Sciatic nerve (tissue), 2 donors: ENCODE measurements around the gene ITGB2. TPM values are rescaled to one million over a fixed set of nuclear protein-coding genes. Genes with fewer than 3 reads are reported as not detected.
A peak's percentile ranks its signal among the peaks of the same experiment; 100 is the strongest.

ENCODE experiments used
- ATAC-seq: fragments of 200-7000 bp; cut with Tn5 transposase; one replicate; pipeline ENCODE4 v1.9.1; 2020; ENCODE audit warnings: mild to moderate bottlenecking, moderate library complexity
- DNase-seq: peaks from one replicate; pipeline ENCODE4 v3.0.0-alpha.2; 2020; ENCODE audit warnings: low spot score
- intact Hi-C: fragments of 100-400 bp; cut with DNase I; formaldehyde crosslinking; loops from one replicate; pipeline ENCODE4 v1.14.2; 2022
- total RNA-seq: library from RNA; stranded (reverse); fragmentation: NEBNext Ultra II Directional; extraction: Animal tissue kit (Norgen Biotek cat#: 25700); gene quantifications from one replicate; pipeline ENCODE4 v1.2.1, GENCODE V29; 2021
- donor health status: DM: no; HTN: no; CAD: no.
- donor health status: DM: no; HTN: no; CAD: no.

Gene ITGB2
- total RNA-seq, 1 donor from 2014 or later = 56.7 TPM

DNA sequence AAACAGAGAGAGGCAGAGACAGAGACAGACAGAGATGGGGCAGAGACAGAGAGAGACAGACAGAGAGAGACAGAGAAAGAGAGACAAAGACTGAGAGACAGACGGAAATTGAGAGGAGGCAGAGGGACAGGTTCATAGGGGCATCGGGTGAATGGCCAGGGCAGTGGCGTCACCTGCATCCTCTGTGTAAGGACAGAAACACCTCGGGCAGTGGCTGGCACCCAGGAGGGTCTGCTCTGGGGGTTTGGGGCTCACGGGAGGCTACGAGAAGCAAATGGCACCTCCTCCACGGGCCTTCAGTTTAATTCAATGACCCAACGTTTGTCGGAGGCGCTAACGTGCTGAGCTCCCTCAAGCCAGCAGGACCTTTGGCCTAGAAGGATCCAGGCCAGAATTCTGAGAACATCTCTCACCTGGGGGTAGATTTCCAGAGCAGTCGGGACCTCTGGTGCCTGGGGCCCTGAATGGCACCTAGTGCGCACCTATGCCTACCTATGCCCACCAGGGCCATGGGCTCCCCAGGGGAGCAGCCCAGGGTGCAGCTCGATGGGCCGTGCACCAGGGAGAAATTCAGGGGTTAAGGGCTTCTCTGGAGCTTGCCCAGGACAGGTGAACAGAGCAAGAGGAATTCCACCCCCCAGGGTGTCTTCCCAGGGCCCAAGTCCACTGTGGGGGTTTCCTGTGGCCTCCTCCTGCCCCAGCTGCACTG is 26.6 kb downstream of the ITGB2 start:
- ATAC-seq (no peak), DNase-seq (no peak)
- intact Hi-C loops = no loop called here

DNA sequence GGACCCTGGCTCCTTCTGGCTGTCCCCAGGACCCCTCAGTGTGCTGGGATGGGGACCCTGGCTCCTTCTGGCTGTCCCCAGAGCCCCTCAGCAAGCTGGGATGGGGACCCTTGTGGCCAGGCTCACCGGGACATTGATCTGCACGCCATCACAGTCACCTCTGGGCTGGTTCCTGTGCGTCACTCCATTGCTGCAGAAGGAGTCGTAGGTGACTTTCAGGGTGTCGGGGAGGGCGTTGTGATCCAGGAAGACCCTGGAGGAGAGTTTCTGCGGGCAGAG is 27.5 kb downstream of the ITGB2 start:
- no peak for ATAC-seq
- intact Hi-C loops = no loop called here
- no peak for DNase-seq

DNA sequence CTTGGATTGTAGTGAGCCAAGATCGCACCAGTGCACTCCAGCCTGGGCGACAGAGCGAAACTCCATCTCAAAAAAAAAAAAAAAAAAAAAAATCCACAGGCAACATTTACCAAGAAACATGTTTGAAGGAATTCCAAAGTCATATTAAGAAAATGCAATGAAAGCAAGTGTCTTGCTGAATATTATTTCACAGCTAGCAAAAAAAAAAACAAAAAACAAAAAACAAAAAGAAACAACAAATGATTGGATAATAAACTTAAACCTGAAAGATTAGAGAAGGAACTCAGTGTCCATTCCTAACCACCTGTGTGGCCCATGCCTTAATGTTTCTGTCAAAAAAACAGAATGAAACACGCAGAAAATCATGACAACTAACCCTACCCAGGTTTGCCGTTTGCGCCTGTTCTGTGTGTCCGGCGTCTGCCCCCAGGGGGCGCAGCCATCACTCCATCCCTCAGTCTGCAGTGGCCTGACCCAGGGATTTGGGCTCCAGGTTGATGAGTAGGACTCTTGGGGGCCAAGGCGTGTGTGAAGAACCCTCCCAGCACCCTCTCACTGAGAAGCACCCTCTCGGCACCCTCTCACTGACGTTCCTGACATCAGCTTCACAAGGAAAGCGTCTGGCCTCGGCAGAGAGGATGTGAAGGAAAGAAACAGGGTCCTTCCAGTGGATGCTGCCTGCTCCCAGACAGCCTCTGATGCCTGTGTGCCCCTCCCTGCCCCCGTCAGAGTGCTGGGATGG is 28.0 kb downstream of the ITGB2 start:
- peak; percentile 65 for ATAC-seq
- intact Hi-C loops = no loop called here
- DNase-seq = peak; percentile 81

DNA sequence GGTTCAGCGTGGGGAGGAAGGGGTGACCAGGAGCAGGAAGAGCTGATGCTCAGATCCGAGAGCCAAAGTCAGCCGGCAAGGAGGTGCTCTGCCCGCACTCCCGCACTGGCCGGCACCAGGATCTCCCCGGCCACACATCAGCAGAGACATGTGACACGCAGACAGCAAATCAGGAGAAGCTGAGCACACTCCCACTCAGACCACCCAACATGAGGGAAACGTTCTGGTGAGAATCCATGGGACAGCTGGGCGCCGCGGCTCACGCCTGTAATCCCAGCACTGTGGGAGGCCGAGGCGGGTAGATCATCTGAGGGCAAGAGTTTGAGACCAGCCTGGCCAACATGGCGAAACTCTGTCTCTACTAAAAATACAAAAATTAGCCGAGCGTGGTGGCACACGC is 28.6 kb downstream of the ITGB2 start:
- intact Hi-C loops = no loop called here
- peak; percentile 24 for ATAC-seq
- no peak for DNase-seq

DNA sequence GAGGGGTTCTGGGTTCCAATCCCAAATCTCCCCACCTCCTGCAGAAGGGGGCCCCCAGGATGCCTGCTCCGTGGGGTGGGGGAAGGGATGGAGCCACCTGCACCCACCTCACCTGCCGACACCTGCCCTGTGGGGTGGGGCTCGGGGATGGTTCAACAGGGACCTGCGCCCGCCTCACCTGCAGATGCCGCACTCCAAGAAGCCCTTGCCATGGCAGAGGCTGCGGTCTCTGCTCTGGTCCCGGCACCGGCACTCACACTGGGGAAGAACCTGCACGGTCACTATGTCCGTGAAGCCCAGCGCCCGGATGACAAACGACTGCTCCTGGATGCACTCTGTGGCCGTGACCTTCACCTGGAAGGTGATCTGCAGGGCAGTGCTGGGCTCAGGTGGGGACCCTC is 29.1 kb downstream of the ITGB2 start:
- ATAC-seq (no peak), DNase-seq (no peak)
- intact Hi-C loops = no loop called here

DNA sequence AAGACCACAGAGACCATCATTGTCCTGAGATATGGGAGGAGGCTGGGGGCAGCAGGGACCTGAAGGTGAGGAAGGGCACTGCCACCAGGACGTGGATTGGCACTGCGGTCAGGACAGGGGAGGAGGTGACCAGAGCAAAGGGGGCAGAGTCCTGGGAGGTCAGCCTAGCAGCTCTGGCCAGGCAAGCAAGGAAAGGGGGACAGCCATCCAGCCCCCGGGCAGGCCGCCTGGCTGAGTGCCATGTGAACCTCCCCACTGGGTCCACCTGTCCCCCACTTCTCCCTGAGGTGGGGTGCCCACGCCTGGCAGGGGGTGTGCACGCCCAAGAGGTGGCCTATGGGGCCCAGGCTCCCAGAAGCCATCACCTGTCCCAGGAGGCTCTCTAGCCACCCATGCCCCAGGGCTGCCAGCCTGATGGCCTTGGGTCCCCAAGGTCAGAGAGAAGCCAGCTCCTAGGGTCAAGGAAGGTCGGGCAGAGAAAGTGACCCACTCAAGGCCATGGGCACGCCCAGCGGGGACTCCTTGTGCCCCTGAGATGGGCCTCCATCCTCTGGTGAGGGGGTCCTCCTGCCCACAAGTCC is 29.6 kb downstream of the ITGB2 start:
- intact Hi-C loops = no loop called here
- ATAC-seq (no peak), DNase-seq (no peak)

DNA sequence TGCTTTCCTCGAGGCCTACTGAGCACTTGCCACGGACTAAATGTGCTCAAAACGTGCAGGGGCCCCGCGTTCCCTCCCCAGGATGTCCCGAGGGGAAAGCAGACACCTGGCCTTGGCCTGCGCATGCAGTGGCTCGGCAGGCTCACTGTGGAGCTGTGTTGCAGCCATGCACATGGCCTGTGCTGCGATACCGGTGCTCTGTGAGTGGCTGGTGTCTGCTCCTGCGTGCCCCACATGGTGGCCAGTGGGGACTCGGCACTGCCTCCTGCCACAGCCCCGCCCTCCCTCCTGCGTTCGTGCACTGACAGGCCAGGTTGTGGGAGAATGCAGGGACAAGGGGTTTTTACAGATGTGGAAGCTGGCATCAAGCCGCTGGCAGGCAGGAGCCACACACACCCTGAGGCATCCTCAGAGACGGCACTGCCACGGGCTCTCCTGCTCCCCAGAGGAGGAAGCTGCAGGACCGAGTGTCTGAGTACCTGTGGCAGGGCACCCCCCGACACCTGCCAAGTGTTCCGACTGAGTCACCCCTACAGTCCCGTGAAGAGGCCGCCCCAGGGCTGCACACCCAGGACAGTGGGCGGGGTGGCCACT is 30.3 kb downstream of the ITGB2 start:
- intact Hi-C loops = no loop called here
- DNase-seq = no peak
- no peak for ATAC-seq

DNA sequence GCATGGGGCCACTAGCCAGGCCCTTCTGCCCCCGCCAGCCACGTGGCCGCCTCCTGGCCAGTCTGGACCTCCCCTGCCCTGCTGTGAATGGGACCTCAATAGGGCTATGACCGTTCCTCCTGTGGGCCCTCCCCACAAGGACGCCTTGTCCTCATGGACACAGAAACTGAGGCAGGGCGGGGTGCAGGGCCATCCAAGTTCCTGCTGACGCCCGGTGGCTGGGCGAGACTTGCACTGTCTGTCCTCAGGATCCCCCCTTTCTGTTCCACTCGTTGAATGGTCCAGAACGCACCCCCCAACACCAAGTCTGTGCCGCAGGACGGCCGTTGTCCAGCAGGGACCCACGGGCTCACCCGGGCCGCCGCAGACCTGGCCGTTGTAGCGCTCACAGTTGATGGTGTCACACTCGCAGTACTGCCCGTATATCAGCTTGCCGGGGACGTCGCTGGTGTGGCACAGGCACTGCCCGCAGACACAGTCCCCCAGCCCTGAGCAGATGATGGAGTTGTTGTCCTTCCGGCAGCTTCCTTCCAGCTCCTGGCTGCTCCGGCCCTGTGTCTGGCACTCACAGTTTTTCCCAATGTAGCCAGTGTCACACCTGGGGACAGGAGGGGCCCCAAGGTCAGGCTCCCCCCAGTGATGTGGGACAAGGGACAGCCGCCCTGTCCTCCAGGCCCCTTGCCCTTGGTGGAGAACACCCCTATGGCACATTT is 30.9 kb downstream of the ITGB2 start:
- intact Hi-C loops = no loop called here
- DNase-seq (no peak), ATAC-seq (no peak)

DNA sequence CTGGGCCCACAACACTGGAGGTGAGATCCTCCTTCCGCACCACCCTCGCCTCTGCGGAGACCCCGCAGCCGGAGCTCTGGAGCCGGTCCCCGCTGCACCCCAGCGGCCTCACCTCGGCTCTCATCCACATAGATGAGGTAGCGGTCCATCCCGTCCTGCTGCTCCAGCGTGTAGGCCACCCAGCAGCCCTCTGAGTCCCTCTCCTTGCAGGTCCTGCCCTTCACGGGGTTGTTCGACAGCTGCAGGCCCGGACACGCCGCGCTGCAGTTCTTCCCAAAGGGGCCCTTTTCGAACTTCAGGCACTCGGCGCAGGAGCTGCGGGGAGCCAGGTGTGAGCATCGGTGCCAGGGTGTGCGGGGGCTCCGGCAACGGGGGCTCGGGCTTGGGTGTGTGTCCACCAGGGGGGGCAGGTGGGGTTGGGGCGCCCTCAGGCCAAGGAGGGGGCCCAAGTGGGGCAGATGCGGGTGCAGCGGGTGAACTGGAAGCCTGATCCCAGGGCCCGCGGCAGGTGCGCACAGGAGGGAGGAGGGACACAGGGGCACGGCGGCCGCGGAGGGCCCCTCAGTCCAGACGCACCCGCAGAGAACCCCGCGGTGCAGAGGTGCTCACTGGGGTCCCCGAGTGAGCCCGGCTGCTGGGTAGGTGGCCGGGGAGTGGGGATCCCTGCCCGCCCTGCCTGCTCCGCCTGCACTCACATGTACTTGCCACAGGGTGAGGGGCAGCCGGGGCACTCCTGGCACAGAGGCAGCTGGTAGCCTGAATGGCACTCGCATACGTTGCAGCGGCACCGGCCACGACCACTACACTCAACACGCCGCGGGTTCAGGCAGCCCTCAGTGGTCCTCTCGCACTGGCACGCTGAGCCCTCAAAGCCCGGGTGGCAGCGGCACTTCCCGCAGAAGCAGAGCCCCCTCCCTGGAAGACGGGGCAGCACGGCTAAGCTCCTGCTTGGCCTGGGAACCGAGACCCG is 31.8 kb downstream of the ITGB2 start:
- ATAC-seq (no peak), DNase-seq (no peak)
- intact Hi-C loops = no loop called here

DNA sequence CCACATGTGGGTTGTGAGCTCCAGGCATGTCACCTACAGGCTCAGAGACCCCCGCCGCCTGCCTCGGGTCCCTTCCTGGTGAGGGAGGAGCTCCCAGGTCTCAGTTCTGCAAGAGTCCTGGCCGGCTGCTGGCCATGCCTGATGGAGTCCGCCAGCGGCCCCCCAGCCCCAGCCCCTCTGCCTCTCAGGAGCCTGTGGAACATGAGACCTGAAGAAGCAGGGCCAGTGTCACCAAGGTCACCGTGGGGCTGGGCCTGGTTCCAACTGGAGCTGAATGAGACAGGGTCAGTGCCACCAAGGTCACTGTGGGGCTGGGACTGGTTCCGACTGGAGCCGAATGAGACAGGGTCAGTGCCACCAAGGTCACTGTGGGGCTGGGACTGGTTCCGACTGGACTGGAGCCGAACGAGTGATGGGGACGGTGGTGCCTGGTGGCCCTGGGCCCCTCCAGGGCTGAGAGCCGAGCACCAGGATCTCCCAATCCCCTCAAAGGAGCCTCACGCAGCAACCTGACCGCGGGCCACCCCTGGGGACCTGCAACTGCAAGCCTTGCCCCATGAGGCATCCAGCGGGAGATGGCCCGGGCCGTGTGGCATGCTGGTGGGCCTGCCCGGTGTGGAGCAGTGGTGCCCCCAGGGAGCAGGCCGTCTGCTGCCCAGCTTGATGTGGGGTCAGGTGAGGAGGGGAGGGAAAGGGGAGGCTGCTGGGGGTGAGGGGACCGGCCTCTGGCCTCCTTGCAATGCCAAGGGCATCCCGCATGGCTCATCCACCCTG is 32.7 kb downstream of the ITGB2 start:
- no peak for DNase-seq
- intact Hi-C loops = no loop called here
- ATAC-seq = no peak

DNA sequence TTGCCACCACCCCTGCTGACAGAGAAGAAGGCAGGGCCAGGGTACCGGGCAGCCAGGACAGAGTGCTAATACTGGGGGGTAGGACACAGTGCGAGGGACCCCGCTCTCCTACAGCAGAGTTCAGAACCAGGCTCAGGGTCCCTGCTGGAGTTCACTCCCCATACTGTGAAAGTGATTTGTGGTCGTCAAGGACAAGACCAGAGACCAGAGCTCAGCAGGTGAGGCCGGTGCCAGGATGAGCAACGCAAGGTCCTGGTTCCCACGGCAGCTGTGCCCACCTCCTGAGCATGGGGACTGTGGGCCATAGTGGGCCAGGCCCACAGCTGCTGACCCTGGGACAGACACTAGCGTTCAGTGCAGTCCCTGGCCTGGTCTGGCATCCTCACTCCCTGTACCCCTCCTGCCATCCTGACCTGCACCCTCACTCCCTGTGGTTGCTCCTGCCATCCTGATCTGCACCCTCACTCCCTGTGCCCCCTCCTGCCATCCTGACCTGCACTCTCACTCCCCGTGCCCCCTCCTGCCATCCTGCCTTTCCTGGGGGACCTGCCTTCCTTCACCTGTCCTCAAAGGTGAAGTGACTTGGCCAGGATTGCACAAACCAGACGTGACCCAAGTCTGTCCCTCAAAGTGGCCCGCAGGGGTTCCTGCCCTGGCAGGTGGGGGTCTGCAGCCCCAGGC is 33.4 kb downstream of the ITGB2 start:
- no peak for DNase-seq
- intact Hi-C loops = no loop called here
- no peak for ATAC-seq

DNA sequence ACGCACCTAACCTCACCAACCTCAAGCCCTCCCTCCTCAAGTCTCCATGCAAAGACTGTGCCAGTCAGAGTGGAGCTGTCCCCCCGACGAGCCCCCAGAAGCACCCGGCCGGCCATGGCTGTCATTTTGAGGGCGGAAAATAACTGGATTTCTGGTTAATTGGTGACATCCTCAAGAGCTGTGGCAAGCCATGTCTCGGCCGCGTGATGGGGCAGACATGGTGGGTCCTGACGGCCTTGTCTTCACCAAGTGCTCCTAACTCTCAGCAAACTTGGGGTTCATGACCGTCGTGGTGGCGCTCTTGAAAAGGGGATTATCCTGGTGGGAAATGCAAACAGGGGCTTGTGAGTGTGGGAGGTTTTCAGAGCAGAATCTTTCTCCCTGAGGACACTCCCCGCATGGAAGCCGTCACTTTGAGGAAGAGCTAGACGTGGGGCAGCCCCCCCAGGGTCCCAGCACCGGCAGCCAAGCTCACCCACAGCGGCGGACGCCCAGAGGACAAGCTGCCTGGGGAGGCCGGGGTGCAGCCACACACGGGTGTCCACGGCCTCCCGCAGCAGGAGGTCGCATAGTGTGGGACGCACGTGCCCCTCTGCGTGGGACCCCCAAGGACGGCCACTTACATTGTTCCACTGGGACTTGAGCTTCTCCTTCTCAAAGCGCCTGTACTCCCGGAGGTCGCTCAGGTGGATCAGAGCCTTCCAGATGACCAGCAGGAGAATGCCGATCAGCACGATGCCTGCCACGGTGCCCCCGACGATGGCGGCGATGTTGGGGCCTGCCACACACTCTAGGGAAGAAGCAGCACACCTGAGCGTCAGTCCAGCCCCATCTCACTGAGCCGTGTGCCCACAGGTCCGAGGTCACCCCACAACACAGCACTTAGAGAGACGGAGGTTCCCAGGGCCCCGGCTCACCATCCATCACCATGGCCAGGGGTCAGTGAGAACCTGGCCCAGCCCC is 34.3 kb downstream of the ITGB2 start:
- ATAC-seq = no peak

DNA sequence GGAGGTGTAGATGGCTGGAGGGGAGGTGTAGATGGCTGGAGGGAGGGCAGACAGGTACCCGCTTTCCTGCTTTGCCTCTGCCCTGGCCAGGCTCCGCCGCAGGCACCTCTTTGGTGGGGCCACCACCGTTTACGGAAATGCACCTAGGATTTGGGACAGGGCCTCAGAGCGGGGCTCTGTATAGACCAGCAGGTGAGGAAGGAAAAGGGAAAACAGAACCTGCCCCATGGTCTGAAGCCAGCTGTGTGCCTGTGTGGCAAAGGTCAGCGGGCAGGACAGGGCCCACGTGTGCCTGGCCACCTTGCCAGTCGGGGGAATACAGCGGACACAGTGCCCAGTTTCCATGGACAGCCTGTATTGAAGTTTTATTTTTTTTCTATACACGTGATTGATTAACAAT is 35.1 kb downstream of the ITGB2 start:
- intact Hi-C loops = no loop called here
- DNase-seq = no peak

More for the DNA sequence above, 34.3 kb downstream of the ITGB2 start:
- no peak for DNase-seq
- intact Hi-C loops = no loop called here

DNA sequence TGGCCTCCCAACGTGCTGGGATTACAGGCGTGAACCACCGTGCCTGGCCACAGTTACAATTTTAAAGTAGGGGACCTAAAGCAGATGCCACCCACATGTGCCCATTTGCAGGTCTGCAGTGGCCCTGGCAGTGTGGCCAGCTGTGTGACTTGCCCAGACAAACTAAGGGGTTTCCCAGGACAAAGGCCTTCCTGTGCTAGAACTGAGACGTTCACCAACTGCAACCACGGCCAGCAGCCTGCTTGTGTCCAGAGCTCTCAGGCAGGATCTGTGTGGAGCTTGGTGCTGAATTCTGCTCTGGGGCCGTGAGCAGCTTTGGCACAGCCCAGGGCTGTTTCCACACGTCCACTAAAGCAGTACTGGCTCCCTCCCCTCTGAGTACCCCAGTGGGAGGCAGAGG is 36.6 kb downstream of the ITGB2 start:
- intact Hi-C loops = no loop called here
- ATAC-seq = no peak

More for the DNA sequence above, 35.1 kb downstream of the ITGB2 start:
- ATAC-seq = no peak

DNA sequence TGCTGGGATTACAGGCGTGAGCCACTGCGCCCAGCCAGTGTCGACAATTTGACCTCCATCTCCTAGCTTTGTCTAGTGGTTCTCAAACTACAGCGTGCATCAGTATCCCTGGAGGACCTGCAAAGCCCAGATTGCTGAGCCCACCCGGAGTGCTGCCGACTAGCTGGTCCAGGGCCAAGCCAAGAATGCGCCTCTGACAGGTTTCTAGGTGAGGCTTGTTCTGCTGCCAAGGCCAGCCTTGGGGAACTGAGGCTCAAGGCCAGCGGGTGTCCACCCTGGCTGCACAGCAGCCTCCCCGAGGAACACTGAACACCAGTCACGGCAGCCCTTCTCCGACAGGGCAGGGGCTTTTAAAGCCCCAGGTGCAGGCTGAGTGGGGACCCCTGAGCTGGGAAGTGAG is 37.4 kb downstream of the ITGB2 start:
- intact Hi-C loops = no loop called here
- DNase-seq = no peak

More for the DNA sequence above, 36.6 kb downstream of the ITGB2 start:
- no peak for DNase-seq

DNA sequence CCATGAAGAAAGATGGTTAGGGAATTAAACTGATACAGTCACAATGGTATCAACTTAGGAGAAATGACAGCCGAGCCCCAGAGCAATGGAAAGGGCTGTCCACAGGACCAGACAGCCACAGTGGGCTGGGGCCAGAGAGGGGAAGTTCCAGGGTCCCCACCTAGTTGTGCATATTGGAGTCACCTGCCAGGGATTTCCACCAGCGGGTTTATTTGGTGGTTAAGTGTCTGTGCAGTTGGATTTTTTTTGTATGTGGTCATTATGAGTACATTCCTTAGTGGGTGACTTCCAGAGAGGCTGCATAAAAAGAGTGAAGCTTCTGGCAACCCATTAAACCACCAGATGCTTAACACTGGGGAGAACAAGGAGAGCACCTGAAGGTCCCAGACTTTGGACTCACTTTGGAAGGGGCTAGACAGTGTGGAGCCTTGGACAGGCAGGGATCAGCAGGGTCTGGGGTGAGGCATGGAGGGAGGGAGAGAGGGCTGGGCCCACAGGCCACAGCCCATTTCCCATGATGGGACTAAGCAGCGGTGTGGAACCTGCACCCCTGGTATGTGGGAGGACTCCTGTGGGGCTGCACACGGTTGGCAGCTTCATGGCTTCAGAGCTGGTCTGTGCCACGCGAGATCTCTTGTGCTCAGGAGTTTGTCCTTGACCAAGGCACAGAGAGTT is 39.4 kb downstream of the ITGB2 start:
- DNase-seq = no peak
- intact Hi-C loops = no loop called here
- ATAC-seq = peak; percentile 27

More for the DNA sequence above, 37.4 kb downstream of the ITGB2 start:
- ATAC-seq = no peak
